IMR-90 (cell line): ENCODE data around the gene OTOA. TPM values are rescaled to one million over a fixed set of nuclear protein-coding genes. Genes with fewer than 3 reads are reported as not detected.
A peak's percentile ranks its signal among the peaks of the same experiment; 100 is the strongest.
"Not testable (repeated sequence)": the region's sequence is repeated elsewhere in the genome, so short reads cannot be mapped to it uniquely, and the experiment has no call there.

Source experiments
- ATAC-seq: fragments of 200-7000 bp; cut with Tn5 transposase; 2 replicates; pipeline ENCODE4 v1.9.1; 2020; ENCODE audit warnings: low read depth, mild to moderate bottlenecking, moderate library complexity
- BruUV-seq: library from RNA; stranded (reverse); fragments of 400-500 nt; replicated peaks from 2 replicates; lab custom pipeline; 2021; lab: Mats Ljungman, UMichigan
- CTCF ChIA-PET: fragments of 300-600 bp; formaldehyde crosslinking; extraction: SDS; loops from one replicate; lab custom pipeline; 2021; ENCODE audit warnings: antibody characterized with exemption; lab: Yijun Ruan, JAX
- POLR2A ChIA-PET: fragments of 300-600 bp; sonication (Branson Sonifier 250); formaldehyde crosslinking; loops from one replicate; lab custom pipeline; 2022; ENCODE audit warnings: antibody characterized with exemption; ENCODE audit not compliant: unreplicated experiment; lab: Charles Lee
- DNase-seq: peaks from one replicate; pipeline ENCODE4 v3.0.0; 2013
- H2AFZ ChIP-seq: replicated peaks from 2 replicates; pipeline ENCODE3; 2013; ENCODE audit warnings: low read length, mild to moderate bottlenecking; ENCODE audit not compliant: poor library complexity
- H2AK5ac ChIP-seq: 2 replicates; pipeline ENCODE4 v1.6.1; 2013; ENCODE audit warnings: low read depth, low read length, inconsistent platforms
- H2AK9ac ChIP-seq: replicated peaks from 2 replicates; pipeline ENCODE3; 2013; ENCODE audit warnings: mild to moderate bottlenecking, low read depth, low read length, moderate library complexity; ENCODE audit not compliant: poor library complexity
- H2BK120ac ChIP-seq: 2 replicates; pipeline ENCODE4 v1.6.1; 2013; ENCODE audit warnings: low read depth, low read length, inconsistent platforms
- H2BK15ac ChIP-seq: 3 replicates; pipeline ENCODE4 v1.6.1; 2013; ENCODE audit warnings: low read depth, low read length, inconsistent platforms
- H2BK20ac ChIP-seq: 2 replicates; pipeline ENCODE4 v1.6.1; 2013; ENCODE audit warnings: low read depth, mild to moderate bottlenecking, inconsistent platforms, low read length, moderate library complexity
- H2BK5ac ChIP-seq: 2 replicates; pipeline ENCODE4 v1.6.1; 2013; ENCODE audit warnings: mild to moderate bottlenecking, low read depth, low read length, inconsistent platforms; ENCODE audit not compliant: poor library complexity, severe bottlenecking
- H3K14ac ChIP-seq: replicated peaks from 2 replicates; pipeline ENCODE4 v1.6.1; 2013; ENCODE audit warnings: low read depth, low read length, inconsistent platforms
- H3K18ac ChIP-seq: 2 replicates; pipeline ENCODE4 v1.6.1; 2013; ENCODE audit warnings: low read depth, low read length, control low read depth
- H3K23ac ChIP-seq: 2 replicates; pipeline ENCODE4 v1.6.1; 2013; ENCODE audit warnings: low read depth, low read length, inconsistent platforms
- H3K27ac ChIP-seq: 2 replicates; pipeline ENCODE4 v1.5.1; 2013; ENCODE audit warnings: mild to moderate bottlenecking, control low read depth, low read length; ENCODE audit not compliant: insufficient read depth
- H3K27me3 ChIP-seq: 2 replicates; pipeline ENCODE4 v1.6.1; 2013; ENCODE audit warnings: low read length; ENCODE audit not compliant: control insufficient read depth, insufficient read depth
- H3K36me3 ChIP-seq: 2 replicates; pipeline ENCODE4 v1.6.1; 2013; ENCODE audit warnings: low read length, mixed read lengths; ENCODE audit not compliant: control insufficient read depth, insufficient read depth
- H3K4ac ChIP-seq: 2 replicates; pipeline ENCODE4 v1.6.1; 2013; ENCODE audit warnings: low read depth, low read length, inconsistent platforms
- H3K4me1 ChIP-seq: 2 replicates; pipeline ENCODE4 v1.6.1; 2013; ENCODE audit warnings: low read length, mixed read lengths; ENCODE audit not compliant: control insufficient read depth, insufficient read depth
- H3K4me2 ChIP-seq: 2 replicates; pipeline ENCODE4 v1.6.1; 2013; ENCODE audit warnings: low read depth, mild to moderate bottlenecking, control low read depth, low read length, moderate library complexity
- H3K4me3 ChIP-seq: 2 replicates; pipeline ENCODE4 v1.5.1; 2013; ENCODE audit warnings: low read depth, mild to moderate bottlenecking, control low read depth, low read length, moderate library complexity; ENCODE audit not compliant: insufficient read depth
- H3K56ac ChIP-seq: 2 replicates; pipeline ENCODE4 v1.6.1; 2013; ENCODE audit warnings: low read length, inconsistent platforms; ENCODE audit not compliant: insufficient read depth; ENCODE audit errors: extremely low read depth
- H3K79me1 ChIP-seq, 2 experiments: 2 replicates each; pipeline ENCODE4 v1.6.1; 2013; ENCODE audit warnings: low read length in 2 of 2, inconsistent platforms in 1 of 2, low read depth in 1 of 2
- H3K9ac ChIP-seq: 2 replicates; pipeline ENCODE4 v1.6.1; 2013; ENCODE audit warnings: low read depth, low read length, control low read depth
- H3K9me1 ChIP-seq: 2 replicates; pipeline ENCODE4 v1.6.1; 2013; ENCODE audit warnings: low read length, inconsistent platforms; ENCODE audit not compliant: insufficient read depth
- H3K9me3 ChIP-seq: 2 replicates; pipeline ENCODE4 v1.6.1; 2013; ENCODE audit warnings: low read length; ENCODE audit not compliant: control insufficient read depth, insufficient read depth
- H4K20me1 ChIP-seq: 2 replicates; pipeline ENCODE4 v1.6.1; 2013; ENCODE audit warnings: low read length, inconsistent platforms; ENCODE audit not compliant: insufficient read depth
- H4K5ac ChIP-seq: 2 replicates; pipeline ENCODE4 v1.6.1; 2013; ENCODE audit warnings: mild to moderate bottlenecking, low read depth, low read length, control low read depth
- H4K8ac ChIP-seq, 2 experiments: 2 replicates each; pipeline ENCODE4 v1.6.1; 2013; ENCODE audit warnings: low read depth in 2 of 2, low read length in 2 of 2, control low read depth in 1 of 2, inconsistent platforms in 1 of 2
- H4K91ac ChIP-seq: 2 replicates; pipeline ENCODE4 v1.6.1; 2013; ENCODE audit warnings: low read depth, low read length, inconsistent platforms; ENCODE audit not compliant: insufficient read depth
- WGBS, 2 experiments: methylation state at CpG; one replicate each; pipeline versions ENCODE4 v1.1.5 to v1.1.7; 2013; ENCODE audit warnings: missing lambda C conversion rate in 2 of 2; ENCODE audit not compliant: insufficient read length in 1 of 2; ENCODE audit errors: extremely low coverage in 2 of 2; 5-methylcytosine and 5-hydroxymethylcytosine counted together
- dilution Hi-C: fragments of 300-500 bp; cut with HindIII; formaldehyde crosslinking; loops from one replicate; pipeline ENCODE4 v1.14.3; 2018; ENCODE audit warnings: low sequenced_read_pairs; ENCODE audit not compliant: unreplicated experiment
- in situ Hi-C: fragments of 300-500 bp; cut with MboI; formaldehyde crosslinking; loops from 3 replicates; pipeline ENCODE4 v1.14.3; 2019; ENCODE audit warnings: low sequenced_read_pairs, inconsistent platforms, mixed read lengths
- intact Hi-C: fragments of 100-400 bp; cut with micrococcal nuclease; formaldehyde crosslinking; loops from 2 replicates; pipeline ENCODE4 v1.10.0; 2022
- polyA plus RNA-seq, 3 experiments: library from polyadenylated mRNA; depleted of rRNA; stranded (reverse); fragments of >200 nt; gene quantifications; 2 replicates each; pipeline ENCODE4 v1.2.3, GENCODE V29; 2012; ENCODE audit warnings: low replicate concordance in 1 of 3
- total RNA-seq: library from RNA; depleted of rRNA; stranded (reverse); fragments of >200 nt; gene quantifications from 2 replicates; pipeline ENCODE4 v1.2.3, GENCODE V29; 2012

Gene OTOA
- total and polyA plus RNA-seq, 2 of the 4 experiments (the other 2 are of a cell fraction): 0.02 TPM; not detected in 1

- H3K9me3 ChIP-seq, H2BK5ac ChIP-seq, H2AK5ac ChIP-seq, CTCF ChIA-PET, H3K79me1 ChIP-seq, H4K20me1 ChIP-seq, H4K91ac ChIP-seq, H4K5ac ChIP-seq, H3K56ac ChIP-seq, H2AFZ ChIP-seq, H2BK20ac ChIP-seq, H2AK9ac ChIP-seq, ATAC-seq, POLR2A ChIA-PET, H3K36me3 ChIP-seq, H3K27me3 ChIP-seq, H3K4ac ChIP-seq, DNase-seq, BruUV-seq, H2BK15ac ChIP-seq, dilution Hi-C loops, H3K9ac ChIP-seq, in situ Hi-C loops, intact Hi-C loops, H3K18ac ChIP-seq, H3K4me3 ChIP-seq, H2BK120ac ChIP-seq, H3K27ac ChIP-seq, H3K14ac ChIP-seq, H3K4me2 ChIP-seq, H3K4me1 ChIP-seq, H3K9me1 ChIP-seq, H3K23ac ChIP-seq, H4K8ac ChIP-seq: not testable (repeated sequence)
- no CpG with 5 or more reads among the region's 12 CpGs for WGBS, 2 experiments
These were observed 92.7 kb downstream of the OTOA start for GRCh38 chr16:21756192-21757079.

GRCh38 chr16:21757080-21757671 is 93.4 kb downstream of the OTOA start:
- H2AK9ac ChIP-seq, H2BK20ac ChIP-seq, H3K27ac ChIP-seq, H3K18ac ChIP-seq, H4K8ac ChIP-seq, H3K9ac ChIP-seq, BruUV-seq, H3K4me3 ChIP-seq, H3K9me1 ChIP-seq, H2AFZ ChIP-seq, H3K4me2 ChIP-seq, H3K79me1 ChIP-seq, H4K20me1 ChIP-seq, H3K56ac ChIP-seq, H4K91ac ChIP-seq, H3K9me3 ChIP-seq, H2BK5ac ChIP-seq, H3K14ac ChIP-seq, H4K5ac ChIP-seq, H3K23ac ChIP-seq, in situ Hi-C loops, H2BK15ac ChIP-seq, dilution Hi-C loops, CTCF ChIA-PET, H3K27me3 ChIP-seq, intact Hi-C loops, H3K36me3 ChIP-seq, DNase-seq, H2AK5ac ChIP-seq, POLR2A ChIA-PET, H3K4me1 ChIP-seq, H2BK120ac ChIP-seq, H3K4ac ChIP-seq: not testable (repeated sequence)
- no CpG with 5 or more reads among the region's 31 CpGs for WGBS, 2 experiments
- peak; percentile 100 for ATAC-seq
